ENCODE data around the gene TMBIM6.

The TMBIM6 gene

GRCh38 chr12:49798248-49798647 is 56.9 kb downstream of the TMBIM6 start:
- no peak for DNase-seq (ENCODE audit: low read depth)

- DNase-seq (ENCODE audit: low read depth): no peak
These were observed 57.6 kb downstream of the TMBIM6 start for GRCh38 chr12:49798934-49799333.

DNA sequence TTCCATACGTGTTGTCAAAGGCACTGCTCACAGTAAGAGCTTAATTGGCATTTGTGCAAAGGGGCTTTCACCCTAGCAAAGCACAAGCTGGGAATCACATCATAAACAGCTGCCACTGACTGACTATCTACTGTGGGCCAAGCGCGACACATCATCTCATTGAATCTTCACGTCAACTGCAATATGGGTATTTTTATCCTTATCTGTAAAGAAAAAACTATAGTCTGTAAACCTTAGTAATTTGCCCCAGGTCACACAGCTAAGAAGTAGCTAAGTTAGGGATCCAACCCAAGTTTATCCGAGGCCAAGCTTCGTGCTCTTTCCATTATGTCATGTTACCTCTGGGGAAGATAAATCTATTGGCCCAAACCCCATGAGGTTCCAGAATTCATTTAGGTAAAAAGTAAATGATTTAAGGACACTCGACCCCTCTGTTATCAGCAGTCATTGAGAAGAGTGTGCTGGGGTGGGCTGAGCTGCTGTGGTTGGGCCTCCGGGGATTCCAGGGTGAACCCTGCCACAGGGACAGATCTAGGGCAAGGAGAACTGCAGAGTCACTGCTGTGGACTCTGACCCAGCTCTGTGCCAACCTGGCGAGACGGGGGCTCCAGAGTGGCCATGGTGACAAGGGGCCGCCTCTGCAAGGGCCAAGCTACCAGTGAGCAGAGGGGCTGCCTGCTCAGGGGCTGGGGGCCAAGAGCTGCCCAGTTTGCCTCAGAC is 59.2 kb downstream of the TMBIM6 start:
- DNase-seq (ENCODE audit: low read depth): no peak

DNA sequence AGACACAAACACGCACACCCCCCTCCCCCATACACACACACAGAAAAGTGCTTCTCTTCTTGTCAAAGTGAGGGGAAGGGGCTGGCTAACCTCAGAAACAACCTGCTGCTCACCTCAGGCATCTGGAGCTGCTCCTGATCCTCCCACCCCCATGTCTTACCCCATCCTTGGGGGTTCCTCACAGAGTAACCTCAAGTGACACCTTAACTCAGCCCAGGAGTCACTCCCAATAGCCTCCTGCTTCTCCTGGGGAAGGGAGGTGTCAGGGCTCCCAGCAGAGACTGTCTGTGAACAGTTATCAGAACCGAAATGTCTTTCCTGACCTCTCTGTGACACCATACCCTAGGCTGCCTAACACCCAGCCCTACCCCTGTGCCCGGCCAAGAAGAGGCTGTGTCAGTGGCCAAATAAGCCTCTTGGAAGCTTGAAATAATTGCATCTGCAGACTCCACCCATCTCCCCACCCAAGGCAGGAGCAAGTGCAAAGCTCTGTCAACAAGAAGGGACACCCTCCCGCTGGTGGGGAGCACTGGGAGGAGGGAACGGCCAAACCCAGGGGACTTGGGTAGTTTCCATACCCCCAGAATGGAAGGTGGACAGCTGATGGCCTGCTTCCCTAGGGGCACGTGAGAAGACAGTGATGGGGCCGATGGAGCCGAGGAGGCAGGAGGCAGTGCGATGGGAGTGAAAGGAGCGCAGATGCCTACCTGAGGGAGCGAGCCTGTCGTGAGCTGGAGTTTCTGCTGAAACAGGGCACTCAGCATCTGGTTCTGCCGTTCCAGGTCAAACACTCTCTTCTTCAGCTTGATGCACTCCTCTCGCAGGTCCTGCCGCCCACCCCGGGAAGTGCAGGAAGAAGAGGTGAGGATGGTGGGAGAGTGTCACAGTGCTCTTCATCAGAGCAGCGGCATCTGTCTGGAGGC is 60.0 kb downstream of the TMBIM6 start:
- no peak for DNase-seq (ENCODE audit: low read depth)

- DNase-seq (ENCODE audit: low read depth): no peak
These were observed 62.5 kb downstream of the TMBIM6 start for GRCh38 chr12:49803693-49804450.

DNA sequence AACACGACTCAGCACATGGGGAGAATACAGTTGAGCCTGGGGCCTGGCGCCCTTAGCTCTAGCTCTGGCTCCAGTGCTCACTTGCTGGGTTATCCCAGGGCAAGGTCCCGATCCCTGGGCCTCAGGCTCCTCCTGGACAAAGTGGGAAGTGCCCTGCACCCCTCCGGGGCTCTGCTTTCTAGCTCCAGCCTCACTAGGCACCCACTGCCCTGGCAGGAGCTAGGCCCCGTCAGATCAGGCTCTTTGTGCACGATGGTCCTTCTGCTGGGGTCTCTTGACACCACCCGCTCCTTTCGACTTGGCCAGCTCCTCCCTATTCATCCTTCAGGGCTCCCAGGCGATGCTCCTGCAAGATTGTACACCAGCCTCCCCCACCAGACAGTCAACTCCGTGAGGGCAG is 63.5 kb downstream of the TMBIM6 start:
- DNase-seq (ENCODE audit: low read depth): no peak

- no peak for DNase-seq (ENCODE audit: low read depth)
These were observed 64.1 kb downstream of the TMBIM6 start for GRCh38 chr12:49805409-49805808.

- no peak for DNase-seq (ENCODE audit: low read depth)
These were observed 65.0 kb downstream of the TMBIM6 start for GRCh38 chr12:49806321-49806813.

DNA sequence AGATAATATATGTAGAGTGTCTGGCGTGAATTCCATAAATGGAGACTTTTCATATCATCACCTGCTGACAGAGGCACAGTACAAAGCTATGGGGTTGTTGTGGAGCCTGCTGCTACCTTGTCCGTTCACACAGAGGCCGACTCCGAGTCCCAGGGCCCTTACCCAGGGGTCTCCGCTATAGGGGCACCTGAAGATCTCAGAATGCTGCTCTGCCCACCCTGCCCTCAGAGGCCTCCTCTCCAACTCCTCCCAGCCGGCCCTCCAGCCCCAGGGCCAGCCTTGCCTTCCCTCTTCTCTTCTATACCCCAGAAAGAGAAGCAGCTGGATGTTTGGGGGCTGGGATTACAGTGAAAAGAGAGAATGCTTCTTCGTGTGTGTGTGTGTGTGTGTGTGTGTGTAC is 65.5 kb downstream of the TMBIM6 start:
- no peak for DNase-seq (ENCODE audit: low read depth)

GRCh38 chr12:49807991-49808580 is 66.7 kb downstream of the TMBIM6 start:
- DNase-seq (ENCODE audit: low read depth): no peak

DNA sequence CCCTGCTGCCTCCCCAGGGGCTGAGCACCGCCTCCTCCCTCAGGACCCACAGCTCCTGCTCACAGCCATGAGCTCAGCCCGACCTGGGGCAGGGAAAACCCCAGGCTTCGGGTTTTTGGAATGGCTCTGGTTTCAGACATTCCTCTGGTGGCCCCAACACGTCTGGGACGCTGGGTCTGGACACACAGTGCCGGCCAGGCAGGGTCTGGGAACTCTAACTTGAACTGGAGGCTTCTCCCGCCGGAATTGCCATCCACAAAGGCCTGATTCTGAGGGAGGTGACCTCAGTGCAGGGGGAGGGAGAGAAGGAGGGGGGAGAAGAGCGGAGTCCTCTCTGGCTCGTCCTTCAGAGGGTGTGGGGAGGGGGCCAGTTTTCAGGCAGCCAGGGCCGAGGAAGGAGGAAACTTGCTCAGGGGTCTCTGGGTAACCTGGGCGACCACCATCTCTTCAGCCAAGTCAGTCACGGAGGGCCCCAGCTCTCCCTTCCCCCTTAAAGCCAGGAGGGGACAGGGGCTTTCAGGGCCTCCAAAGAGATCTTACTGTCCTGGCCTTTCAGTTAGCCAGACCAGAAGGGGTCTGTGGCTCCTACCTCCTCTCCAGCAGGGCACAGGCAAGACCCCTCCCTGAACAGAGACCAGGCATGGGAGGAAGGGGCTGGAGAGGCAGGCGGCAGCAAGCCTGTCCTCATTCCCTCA is 67.5 kb downstream of the TMBIM6 start:
- DNase-seq (ENCODE audit: low read depth): no peak

DNA sequence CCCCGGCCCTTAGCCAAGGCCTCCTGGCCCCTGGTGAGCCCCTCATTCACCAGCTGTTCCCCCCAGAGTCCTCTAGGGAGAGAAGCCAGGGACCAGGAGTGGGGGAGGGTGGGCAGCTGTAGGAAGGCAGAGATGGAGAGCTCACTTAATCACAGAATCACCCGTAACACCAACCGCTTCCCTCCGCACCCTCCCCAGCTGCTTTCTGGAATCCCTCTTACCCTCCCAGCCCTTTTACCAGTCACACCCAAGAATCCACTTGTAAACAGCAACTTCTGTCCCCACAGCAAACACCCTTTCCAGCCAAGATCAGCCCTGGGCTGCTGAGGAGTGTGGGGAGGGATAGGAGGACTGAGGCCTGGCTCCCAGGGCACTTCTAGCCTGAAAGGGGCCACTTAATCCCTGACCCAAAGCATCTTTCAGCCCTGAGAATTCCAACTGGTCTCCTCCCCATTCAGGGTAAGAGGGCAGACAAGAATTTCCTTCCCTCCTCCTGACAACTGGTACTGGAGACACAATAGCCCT is 68.1 kb downstream of the TMBIM6 start:
- no peak for DNase-seq (ENCODE audit: low read depth)

- DNase-seq (ENCODE audit: low read depth): no peak
These were observed 68.6 kb downstream of the TMBIM6 start for GRCh38 chr12:49809906-49810389.

- DNase-seq (ENCODE audit: low read depth): no peak
These were observed 69.8 kb downstream of the TMBIM6 start for GRCh38 chr12:49811136-49811535.

- no peak for DNase-seq (ENCODE audit: low read depth)
These were observed 70.6 kb downstream of the TMBIM6 start for GRCh38 chr12:49811961-49812401.

DNA sequence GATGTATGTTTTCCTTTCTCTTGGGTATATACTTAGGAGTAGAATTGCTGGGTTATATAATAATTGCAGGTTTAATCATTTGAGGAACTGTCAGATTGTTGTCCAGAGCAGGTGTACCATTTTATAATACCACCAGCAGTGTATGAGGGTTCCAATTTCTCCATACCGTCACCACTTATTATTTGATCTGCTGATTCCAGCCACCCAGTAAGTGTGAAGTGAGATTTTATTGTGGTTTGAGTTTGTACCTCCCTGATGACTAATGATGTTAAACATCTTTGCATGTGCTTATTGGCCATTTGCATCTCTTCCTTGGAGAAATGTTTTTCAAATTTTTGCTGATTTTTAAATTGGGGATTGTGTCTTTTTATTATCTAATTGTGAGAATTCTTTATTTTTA is 71.8 kb downstream of the TMBIM6 start:
- DNase-seq (ENCODE audit: low read depth): no peak

All from amniotic epithelial cell (primary cell).